Measurements from ENCODE around the gene OMA1. TPM values are rescaled to one million over a fixed set of nuclear protein-coding genes. Genes with fewer than 3 reads are reported as not detected.

Gene OMA1
- total RNA-seq, 1 experiment from 2014 or later, result 25.4 TPM

DNA sequence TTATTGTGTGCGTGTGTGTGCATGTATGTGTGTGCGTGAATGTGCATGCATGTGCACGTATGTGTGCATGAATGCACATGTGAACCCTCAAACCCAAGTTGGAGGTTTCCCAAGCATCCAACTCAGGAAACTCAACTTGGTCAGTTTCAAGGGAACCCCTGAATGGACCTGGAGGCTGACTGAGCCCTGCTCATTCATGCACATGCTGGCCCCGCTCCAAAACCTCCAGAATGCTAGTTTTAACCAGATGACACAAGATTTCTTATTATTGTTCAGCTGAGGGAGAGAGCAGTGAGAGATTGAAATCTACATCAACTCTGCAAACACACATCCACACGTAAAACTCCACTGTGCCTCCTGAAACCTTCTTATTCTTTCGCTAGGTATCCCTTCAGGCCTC is 104.4 kb downstream of the OMA1 start:
- CTCF ChIA-PET, result no interaction called here
- Mint-ChIP-seq H3K9me3 (ENCODE audit: low read depth, unreplicated experiment) (no peaks in the 10 kb centered on the region), H3K36me3 (ENCODE audit: insufficient read depth, unreplicated experiment) (no peaks in the 10 kb centered on the region), H3K27me3 (ENCODE audit: unreplicated experiment) (no peaks in the 10 kb centered on the region), H3K4me1 (ENCODE audit: low read depth, unreplicated experiment) (no peaks in the 10 kb centered on the region), H3K4me3 (ENCODE audit: low read depth, unreplicated experiment) (no peak overlapping the region), H3K27ac (ENCODE audit: unreplicated experiment) (no peak overlapping the region)
- no peak for DNase-seq
- BruUV-seq (replicated peaks), result no TSS peak
- intact Hi-C loops (cut with micrococcal nuclease; ENCODE audit: unreplicated experiment), result no loop called here
- TF ChIP-seq, protein P1, sequence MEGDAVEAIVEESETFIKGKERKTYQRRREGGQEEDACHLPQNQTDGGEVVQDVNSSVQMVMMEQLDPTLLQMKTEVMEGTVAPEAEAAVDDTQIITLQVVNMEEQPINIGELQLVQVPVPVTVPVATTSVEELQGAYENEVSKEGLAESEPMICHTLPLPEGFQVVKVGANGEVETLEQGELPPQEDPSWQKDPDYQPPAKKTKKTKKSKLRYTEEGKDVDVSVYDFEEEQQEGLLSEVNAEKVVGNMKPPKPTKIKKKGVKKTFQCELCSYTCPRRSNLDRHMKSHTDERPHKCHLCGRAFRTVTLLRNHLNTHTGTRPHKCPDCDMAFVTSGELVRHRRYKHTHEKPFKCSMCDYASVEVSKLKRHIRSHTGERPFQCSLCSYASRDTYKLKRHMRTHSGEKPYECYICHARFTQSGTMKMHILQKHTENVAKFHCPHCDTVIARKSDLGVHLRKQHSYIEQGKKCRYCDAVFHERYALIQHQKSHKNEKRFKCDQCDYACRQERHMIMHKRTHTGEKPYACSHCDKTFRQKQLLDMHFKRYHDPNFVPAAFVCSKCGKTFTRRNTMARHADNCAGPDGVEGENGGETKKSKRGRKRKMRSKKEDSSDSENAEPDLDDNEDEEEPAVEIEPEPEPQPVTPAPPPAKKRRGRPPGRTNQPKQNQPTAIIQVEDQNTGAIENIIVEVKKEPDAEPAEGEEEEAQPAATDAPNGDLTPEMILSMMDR (IDR thresholded peaks at IDR 0.05; ENCODE audit: unreplicated experiment), result no peak

DNA sequence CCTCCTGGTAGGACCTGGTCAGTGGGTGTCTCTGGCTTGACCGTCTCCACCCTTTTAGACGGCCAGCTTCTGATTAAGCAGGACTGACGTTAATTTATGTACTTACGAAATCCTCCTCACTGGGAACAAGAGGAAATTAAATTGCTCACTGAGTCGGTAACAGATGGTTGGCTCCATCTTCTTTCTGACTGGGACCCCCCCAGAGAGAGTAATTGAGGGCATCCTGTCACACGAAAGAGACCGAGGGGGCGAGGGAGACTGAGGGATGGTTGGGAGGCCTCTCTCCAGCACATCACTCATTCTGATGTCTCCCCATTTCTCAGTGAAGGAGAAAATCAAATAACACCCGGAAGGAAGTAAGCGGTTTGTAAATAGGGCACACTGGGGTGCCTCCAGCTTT is 104.8 kb downstream of the OMA1 start:
- Mint-ChIP-seq H3K4me1 (ENCODE audit: low read depth, unreplicated experiment) (no peaks in the 10 kb centered on the region), H3K36me3 (ENCODE audit: insufficient read depth, unreplicated experiment) (no peaks in the 10 kb centered on the region), H3K9me3 (ENCODE audit: low read depth, unreplicated experiment) (no peaks in the 10 kb centered on the region), H3K27me3 (ENCODE audit: unreplicated experiment) (no peaks in the 10 kb centered on the region), H3K27ac (ENCODE audit: unreplicated experiment) (no peak overlapping the region), H3K4me3 (ENCODE audit: low read depth, unreplicated experiment) (no peak overlapping the region)
- no peak for DNase-seq
- intact Hi-C loops (cut with micrococcal nuclease; ENCODE audit: unreplicated experiment), result no loop called here
- BruUV-seq (replicated peaks), result no TSS peak
- TF ChIP-seq, protein P1 (IDR thresholded peaks at IDR 0.05; ENCODE audit: unreplicated experiment), result no peak
- CTCF ChIA-PET, result no interaction called here

DNA sequence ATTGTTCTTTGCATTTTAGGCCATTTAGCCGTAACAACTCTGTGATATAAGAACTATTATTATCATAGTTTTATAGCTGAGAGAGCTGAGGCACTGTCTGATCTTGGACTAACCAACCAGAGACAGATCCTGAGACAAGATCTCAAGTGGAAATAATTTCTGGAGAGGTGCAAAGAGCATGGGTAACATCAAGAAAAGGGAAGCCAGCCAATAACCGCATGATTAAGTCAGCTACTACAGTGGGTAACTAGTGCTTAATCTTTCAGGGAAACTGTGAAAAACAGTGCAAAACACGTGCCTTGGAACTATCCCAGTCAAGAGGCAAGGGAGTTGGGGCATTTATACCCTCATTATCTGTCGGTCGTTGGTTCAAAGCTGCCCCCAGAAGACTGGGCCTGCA is 105.8 kb downstream of the OMA1 start:
- Mint-ChIP-seq H3K4me3 (ENCODE audit: low read depth, unreplicated experiment) (no peak overlapping the region), H3K27ac (ENCODE audit: unreplicated experiment) (no peak overlapping the region), H3K27me3 (ENCODE audit: unreplicated experiment) (no peaks in the 10 kb centered on the region), H3K4me1 (ENCODE audit: low read depth, unreplicated experiment) (no peaks in the 10 kb centered on the region), H3K9me3 (ENCODE audit: low read depth, unreplicated experiment) (no peaks in the 10 kb centered on the region), H3K36me3 (ENCODE audit: insufficient read depth, unreplicated experiment) (no peaks in the 10 kb centered on the region)
- DNase-seq, result no peak
- intact Hi-C loops (cut with micrococcal nuclease; ENCODE audit: unreplicated experiment), result no loop called here
- CTCF ChIA-PET, result no interaction called here
- TF ChIP-seq, protein P1 (IDR thresholded peaks at IDR 0.05; ENCODE audit: unreplicated experiment), result no peak
- BruUV-seq (replicated peaks), result no TSS peak

DNA sequence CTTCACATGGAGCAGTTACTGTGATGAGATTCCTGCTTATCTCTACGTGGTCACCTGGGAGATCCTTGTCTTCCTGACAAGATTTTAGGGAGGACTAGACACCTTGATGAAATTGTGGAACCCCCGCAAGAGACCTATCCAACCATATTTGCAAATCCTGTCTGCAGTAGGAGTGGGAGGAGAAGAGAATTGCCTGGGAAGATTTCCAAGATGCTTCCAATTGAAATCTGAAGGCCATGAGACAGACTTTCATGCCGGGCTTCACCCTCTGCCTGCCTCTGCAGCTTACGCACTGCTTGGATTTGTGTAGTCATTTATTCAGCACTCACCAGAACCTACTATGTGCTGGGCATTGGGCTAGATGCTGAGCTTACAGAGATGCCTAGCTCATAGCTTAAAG is 106.6 kb downstream of the OMA1 start:
- Mint-ChIP-seq H3K27me3 (ENCODE audit: unreplicated experiment) (no peaks in the 10 kb centered on the region), H3K27ac (ENCODE audit: unreplicated experiment) (no peak overlapping the region), H3K36me3 (ENCODE audit: insufficient read depth, unreplicated experiment) (no peaks in the 10 kb centered on the region), H3K4me3 (ENCODE audit: low read depth, unreplicated experiment) (no peak overlapping the region), H3K9me3 (ENCODE audit: low read depth, unreplicated experiment) (no peaks in the 10 kb centered on the region), H3K4me1 (ENCODE audit: low read depth, unreplicated experiment) (no peaks in the 10 kb centered on the region)
- TF ChIP-seq, protein P1 (IDR thresholded peaks at IDR 0.05; ENCODE audit: unreplicated experiment), result no peak
- BruUV-seq (replicated peaks), result no TSS peak
- no peak for DNase-seq
- intact Hi-C loops (cut with micrococcal nuclease; ENCODE audit: unreplicated experiment), result no loop called here
- CTCF ChIA-PET, result no interaction called here

Measured in Calu3 (cell line).